Esophagus muscularis mucosa (tissue), 3 donors: ENCODE measurements around the gene ATP2B2.

Experiments used
- POLR2A ChIP-seq: fragments of 450-650 bp; IDR thresholded peaks from one replicate; pipeline ENCODE4 v1.6.1; 2017; ENCODE audit warnings: antibody characterized with exemption, moderate library complexity, mild to moderate bottlenecking, low read depth
- TF ChIP-seq, protein P1 (sequence below), 3 experiments: fragments of 200-600 bp in 2 of 3; fragments of 450-650 bp in 1 of 3; sonication (generic) in 2 of 3; IDR thresholded peaks; one replicate each; pipeline ENCODE4 v1.5.1; 2017 to 2019; ENCODE audit warnings: antibody characterized with exemption in 3 of 3, mild to moderate bottlenecking in 2 of 3, moderate library complexity in 1 of 3

DNA sequence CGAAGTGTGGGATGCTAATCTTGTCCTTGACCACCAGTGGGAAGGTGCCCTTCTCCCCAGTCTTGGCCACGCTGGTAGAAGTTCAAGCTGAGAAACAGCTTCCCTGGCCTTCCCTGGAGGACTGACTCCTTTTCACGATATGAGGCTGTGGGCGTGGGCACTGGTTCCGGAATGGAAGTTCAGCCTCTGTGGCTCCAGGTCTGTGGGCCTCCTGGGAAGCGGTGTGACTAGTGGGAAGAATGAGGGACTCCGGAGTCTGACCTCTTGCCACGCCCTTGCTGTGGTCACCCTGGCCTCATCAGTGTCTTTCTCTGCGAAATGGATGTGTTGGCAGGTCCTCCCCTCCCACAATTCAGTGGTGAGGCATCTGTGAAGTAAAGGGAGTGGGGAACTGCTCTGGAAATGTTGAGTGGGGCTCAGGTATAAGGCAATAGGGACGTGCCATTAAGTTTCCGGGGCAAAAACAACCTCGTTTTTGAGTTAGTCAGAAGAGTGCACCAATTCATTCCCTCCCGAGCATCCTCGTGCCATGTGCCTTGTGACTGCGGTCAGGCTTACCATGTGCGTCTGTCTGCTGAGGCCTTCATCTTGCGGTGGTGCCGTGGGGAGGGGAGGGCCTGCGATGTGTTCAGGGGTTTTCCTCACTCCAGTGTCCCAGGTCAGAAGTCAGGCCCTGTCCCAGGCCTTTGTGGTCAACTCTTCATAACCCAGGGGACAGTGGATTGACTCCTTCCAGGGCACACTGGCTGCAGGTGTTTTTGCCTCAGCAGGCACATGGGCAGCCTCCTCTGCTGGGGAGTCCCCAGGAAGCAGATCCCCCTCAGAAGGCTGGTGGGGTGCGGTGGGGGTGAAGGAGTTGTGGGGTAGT lies 172.7 kb downstream of the ATP2B2 start:
- TF ChIP-seq, protein P1, sequence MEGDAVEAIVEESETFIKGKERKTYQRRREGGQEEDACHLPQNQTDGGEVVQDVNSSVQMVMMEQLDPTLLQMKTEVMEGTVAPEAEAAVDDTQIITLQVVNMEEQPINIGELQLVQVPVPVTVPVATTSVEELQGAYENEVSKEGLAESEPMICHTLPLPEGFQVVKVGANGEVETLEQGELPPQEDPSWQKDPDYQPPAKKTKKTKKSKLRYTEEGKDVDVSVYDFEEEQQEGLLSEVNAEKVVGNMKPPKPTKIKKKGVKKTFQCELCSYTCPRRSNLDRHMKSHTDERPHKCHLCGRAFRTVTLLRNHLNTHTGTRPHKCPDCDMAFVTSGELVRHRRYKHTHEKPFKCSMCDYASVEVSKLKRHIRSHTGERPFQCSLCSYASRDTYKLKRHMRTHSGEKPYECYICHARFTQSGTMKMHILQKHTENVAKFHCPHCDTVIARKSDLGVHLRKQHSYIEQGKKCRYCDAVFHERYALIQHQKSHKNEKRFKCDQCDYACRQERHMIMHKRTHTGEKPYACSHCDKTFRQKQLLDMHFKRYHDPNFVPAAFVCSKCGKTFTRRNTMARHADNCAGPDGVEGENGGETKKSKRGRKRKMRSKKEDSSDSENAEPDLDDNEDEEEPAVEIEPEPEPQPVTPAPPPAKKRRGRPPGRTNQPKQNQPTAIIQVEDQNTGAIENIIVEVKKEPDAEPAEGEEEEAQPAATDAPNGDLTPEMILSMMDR (IDR thresholded peaks at IDR 0.05): no peak
- no peak for TF ChIP-seq POLR2A
